ENCODE data around the gene PVR.
"Not testable (repeated sequence)": the region's sequence is repeated elsewhere in the genome, so short reads cannot be mapped to it uniquely, and the experiment has no call there.

PVR gene

DNA sequence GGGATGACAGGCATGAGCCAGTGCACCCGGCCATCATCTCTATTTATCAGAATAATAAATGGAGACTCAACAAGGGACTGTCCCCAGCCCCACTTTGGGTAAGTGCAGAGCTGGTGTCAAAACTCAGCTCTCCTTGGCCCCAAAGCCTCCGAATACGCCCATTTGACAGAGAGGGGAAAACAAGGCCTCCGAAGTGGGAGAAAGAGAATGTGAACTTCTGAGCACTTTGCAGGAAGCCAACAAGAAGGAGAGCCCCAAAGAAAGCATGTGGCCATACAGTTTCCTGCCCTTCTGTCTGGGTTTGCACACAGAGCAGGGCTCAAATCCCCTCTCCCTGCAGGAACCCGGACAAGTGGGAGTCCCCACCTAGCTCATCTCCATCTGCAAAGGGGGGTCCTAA, 56.8 kb downstream of the PVR start:
- no peak for DNase-seq (ENCODE audit: low spot score)

DNA sequence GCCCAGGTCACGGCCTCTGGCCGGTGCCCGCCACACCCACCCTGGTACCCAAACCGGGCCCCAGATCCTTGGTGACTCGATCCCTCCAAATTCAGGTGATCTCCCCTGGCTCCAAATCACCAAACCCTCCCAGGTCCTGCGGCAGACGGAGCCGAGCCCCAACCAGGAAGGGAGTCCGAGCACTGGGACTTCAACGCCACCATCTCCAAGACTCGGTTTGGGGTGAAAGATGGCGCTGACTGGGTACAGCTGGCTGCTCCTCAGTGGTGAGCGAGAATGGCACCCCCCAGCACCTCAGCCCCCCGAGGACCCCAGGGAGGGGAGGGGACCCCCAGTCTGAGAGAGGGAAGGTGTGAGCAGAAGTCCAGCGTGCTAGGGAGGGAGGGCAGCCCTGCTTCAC, 57.5 kb downstream of the PVR start:
- DNase-seq (ENCODE audit: low spot score): no peak

DNA sequence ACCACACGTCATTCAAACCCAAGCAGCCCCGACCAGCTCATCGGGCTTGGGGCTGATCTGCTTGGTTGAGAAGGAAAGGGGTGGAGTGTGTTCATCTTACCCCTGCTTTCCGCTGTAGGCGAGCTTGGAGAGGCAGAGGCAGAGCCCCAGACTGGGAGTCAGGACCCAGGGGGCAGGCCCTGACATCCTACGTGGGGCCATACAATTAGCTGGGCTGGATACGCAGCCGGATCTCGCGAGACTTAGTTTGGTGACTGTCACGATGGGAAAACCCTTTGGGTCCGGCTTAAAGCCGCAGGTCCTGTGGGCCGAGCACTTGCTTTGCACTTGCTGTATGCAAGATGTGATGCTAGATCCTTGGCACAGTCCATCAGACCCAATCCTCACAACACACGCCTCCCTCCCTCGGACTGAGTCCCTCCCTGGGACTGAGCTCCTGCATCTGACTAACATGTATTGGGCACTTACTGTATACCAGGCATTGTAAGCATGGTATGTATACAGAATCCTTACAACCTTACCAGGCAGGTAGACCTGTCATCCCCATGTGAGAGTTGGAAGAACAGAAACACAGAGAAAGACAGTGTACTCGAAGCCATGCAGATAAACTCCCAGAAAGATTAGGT, 59.0 kb downstream of the PVR start:
- DNase-seq (ENCODE audit: low spot score): no peak

DNA sequence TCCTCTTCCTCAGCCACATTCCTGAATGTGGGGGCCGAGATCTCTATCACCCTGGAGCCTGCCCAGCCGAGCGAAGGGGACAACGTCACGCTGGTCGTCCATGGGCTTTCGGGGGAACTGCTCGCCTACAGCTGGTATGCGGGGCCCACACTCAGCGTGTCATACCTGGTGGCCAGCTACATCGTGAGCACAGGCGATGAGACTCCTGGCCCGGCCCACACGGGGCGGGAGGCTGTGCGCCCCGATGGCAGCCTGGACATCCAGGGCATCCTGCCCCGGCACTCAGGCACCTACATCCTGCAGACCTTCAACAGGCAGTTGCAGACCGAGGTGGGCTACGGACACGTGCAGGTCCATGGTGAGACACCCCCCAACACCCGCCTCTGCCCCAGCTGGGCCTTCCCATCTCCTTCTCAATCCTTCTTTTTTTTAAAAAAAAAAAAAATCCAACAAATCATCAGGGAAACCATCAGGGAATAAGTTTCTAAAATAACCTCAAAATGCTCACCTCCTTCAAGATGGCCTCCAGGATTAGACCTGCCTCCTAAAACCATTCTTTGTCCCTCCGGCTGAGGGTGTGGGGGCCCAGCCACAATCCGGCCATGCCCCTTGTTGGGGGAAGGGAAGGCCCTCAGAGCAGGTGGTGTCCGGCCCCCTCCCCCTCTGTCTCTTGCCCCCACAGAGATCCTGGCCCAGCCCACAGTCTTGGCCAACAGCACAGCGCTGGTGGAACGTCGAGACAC, 59.8 kb downstream of the PVR start:
- no peak for DNase-seq (ENCODE audit: low spot score)

DNA sequence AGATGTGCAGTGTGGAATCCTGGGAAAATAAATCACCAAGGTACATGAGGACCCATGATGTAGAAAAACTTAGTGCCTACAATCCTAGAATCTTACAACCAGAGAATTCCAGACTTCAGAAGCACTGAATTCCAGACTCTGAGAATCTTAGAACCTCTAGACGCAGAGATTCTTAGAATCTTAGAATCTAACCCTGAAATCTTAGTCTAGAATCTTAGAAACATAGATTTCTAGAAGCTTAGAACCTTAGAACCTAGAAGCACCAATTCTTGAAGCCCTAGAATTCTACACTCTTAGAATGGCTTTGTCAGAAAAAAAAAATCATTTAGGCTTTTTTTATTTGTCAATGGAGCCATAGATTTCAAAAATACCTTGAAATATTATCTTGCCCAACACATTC, 61.3 kb downstream of the PVR start:
- no peak for DNase-seq (ENCODE audit: low spot score)

DNA sequence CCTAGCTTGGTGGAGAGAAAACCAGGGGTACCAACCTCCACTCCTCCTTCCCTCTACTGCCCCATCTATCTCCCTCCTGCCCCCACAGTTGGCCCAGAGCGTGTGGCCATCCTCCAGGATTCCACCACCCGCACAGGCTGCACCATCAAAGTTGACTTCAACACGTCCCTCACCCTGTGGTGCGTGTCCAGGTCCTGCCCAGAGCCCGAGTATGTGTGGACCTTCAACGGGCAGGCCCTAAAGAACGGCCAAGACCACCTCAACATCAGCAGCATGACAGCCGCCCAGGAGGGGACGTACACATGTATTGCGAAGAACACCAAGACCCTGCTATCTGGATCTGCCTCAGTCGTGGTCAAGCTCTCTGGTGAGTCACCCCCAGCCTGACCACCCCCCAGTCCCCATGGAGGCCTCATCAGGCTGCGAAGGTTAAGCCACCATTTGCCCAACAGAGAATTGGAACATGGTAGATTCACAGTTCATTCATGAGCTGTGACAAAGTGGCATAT, 61.8 kb downstream of the PVR start:
- no peak for DNase-seq (ENCODE audit: low spot score)

DNA sequence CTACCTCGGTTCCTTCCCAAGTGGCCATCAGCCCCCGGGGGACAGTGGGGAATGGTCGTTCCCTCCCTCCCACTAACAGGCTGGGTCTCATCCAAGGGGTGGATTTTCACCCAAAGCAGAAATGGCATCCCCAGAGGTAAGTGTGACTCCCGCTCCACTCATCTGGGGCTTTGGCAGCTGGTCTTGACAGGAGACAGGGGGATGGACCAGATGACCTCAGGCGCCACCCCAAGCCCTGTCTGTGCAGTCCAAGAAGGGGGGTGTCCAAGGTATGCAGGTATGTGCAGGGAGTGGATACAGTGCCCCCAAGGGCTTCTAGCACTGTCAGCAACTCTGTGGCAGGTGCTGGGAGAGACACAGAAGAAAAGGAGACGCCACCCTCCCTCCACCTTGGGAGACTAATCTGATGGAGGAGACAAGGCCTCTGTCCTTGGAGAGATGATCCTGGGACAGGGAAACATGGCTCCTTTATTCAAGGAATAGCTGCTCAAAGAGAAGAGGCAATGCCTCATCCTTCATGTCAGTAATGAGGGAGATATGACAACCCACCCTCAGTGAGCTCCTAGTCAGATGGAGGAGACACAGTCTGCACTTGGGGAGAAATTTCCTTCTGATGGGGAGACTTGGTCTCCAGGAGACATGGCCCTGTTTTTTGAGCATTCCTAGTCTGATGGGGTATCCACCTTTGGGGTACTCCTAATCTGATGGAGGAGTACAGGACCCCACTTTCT, 63.0 kb downstream of the PVR start:
- no peak for DNase-seq (ENCODE audit: low spot score)

DNA sequence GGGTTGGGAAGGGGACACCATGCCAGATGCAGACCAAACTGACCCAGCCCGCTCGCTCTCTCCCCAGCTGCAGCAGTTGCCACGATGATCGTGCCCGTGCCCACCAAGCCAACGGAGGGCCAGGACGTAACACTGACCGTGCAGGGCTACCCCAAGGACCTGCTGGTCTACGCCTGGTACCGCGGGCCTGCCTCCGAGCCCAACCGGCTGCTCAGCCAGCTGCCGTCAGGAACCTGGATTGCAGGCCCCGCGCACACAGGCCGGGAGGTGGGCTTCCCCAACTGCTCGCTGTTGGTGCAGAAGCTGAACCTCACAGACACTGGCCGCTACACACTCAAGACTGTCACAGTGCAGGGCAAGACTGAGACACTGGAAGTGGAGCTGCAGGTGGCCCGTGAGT, 64.1 kb downstream of the PVR start:
- DNase-seq (ENCODE audit: low spot score): no peak

DNA sequence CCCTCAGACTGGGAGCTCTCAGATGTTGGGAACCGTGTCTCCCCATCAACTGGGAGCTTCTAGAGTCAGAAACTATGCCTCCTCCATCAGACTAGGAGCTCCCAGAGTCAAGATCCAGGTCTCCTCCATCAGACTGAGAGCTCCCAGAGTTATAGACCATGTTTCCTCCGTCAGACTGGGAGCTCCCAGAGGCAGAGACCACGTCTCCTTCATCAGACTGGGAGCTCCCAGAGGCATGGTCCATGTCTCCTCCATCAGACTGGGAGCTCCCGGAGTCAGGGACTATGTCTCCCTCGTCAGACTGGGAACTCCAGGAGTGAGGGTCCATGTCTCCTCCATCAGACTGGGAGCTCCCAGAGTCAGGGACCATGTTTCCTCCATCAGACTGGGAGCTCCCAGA, 65.2 kb downstream of the PVR start:
- DNase-seq (ENCODE audit: low spot score): no peak

DNA sequence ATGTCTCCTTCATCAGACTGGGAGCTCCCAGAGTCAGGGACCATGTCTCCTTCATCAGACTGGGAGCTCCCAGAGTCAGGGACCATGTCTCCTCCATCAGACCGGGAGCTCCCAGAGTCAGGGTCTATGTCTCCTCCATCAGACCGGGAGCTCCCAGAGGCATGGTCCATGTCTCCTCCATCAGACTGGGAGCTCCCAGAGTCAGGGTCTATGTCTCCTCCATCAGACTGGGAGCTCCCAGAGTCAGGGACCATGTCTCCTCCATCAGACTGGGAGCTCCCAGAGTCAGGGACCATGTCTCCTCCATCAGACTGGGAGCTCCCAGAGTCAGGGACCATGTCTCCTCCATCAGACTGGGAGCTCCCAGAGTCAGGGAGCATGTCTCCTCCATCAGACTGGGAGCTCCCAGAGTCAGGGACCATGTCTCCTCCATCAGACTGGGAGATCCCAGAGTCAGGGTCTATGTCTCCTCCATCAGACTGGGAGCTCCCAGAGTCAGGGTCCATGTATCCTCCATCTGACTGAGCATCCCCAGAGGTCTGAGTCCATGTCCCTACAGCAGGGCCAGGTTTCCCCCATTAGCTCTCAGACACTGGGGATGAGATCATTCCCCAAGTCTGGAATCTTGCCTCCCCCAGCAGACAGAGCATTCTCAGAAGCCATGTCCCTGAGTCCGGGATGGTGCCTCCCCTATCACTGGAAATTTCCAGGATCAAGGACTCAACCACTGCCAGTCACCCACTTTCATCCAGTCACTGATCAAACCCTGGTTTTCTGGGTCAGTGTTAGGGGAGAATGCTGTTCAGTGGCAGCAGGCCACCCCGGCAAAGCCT, 65.9 kb downstream of the PVR start:
- not testable (repeated sequence) for DNase-seq (ENCODE audit: low spot score)

DNA sequence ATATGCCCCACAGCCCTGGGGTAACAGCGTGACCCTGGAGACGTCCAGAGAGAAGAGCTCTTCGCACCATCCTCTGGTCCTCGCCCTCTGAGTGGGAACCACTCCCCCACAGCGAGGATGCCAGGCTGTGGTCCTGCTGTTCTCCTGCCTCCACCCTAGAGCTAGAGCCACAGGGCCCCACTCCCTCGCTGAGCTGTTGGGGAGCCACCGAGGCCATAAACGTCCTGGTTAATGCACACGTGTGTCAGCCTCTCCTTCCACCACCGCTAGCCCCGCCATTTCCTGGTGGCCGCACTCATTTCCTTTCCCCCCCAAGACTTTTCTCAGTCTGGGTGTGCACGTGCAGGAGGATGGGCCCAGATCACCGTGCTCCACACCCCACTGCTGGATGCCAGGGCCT, 66.8 kb downstream of the PVR start:
- no peak for DNase-seq (ENCODE audit: low spot score)

DNA sequence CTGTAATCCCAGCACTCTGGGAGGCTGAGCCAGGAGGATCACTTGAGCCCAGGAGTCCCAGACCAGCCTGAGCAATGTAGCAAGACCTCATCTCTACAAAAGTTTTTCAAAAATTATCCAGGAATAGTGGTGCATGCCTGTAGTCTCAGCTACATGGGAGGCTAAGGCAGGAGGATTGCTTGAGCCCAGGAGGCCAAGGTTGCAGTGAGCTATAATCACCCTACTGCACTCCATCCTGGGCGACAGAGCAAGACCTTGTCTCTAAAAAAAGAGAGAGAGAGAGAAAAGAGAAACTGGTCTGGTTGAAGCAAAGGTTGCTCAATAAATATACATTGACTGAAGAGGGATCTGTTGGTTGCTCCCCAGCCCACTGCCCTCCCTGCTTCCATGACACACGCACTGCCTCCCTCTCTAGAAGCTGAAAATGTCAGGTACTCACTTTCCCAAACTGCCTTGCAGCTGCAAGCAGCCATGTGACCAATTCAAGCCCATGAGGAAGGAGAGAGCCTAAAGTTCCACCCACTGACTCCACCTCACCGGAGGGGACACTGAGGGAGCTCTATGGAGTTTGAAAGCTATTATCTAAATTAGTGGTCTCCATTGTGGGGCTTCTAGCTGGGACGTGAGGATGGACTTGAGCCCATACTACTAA, 69.3 kb downstream of the PVR start:
- no peak for DNase-seq (ENCODE audit: low spot score)

All from AG08396 (cell line).